Coronary artery (tissue), 2 donors: ENCODE results near the gene ASB2.

Experiments
- DNase-seq: peaks from one replicate; pipeline ENCODE4 v3.0.0-alpha.2; 2017; ENCODE audit warnings: low spot score
- H3K27ac ChIP-seq, 2 donors: fragments of 200-600 bp; sonication (generic); one replicate each; pipeline ENCODE4 v1.5.1; 2016 to 2019
- H3K4me3 ChIP-seq: fragments of 200-600 bp; sonication (generic); 2 replicates; pipeline ENCODE4 v1.5.1; 2016; ENCODE audit warnings: mild to moderate bottlenecking, moderate library complexity
- CTCF ChIP-seq: fragments of 200-600 bp; sonication (generic); IDR thresholded peaks from one replicate; pipeline ENCODE4 v1.5.1; 2019; ENCODE audit warnings: antibody characterized with exemption

The ASB2 gene

DNA sequence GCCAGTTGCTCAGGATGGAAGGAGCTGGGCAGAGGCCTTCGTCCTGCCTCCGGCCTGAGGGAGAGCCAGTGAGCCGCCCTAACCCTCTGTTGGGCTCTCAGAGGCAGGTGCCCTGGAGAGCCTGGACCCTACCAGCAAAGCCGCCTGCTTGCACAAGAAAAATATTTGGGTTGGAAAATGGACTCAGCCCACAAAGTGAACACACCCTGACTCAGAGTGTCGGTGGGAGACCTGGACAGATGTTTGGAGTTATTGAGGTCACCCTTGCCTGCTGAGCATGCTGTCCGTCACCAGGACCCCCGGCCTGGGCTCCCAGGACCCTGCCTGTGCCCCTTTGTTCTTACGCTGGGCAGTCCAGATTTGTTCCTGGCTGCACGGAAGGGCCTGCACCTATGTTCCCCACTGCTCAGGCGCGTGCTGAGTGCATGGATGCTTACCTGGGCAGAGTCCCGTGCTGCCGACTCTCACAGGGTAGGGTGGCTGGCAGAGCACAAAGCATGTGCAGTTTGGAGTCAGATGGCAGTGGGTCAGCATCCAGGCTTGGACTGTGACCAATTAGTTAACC is 26.8 kb downstream of the ASB2 start:
- no peak for TF ChIP-seq CTCF
- Histone ChIP-seq H3K4me3 (no peak overlapping the region), H3K27ac (no peak overlapping the region)
- DNase-seq = no peak

GRCh38 chr14:93947282-93947681 is 29.1 kb downstream of the ASB2 start:
- DNase-seq = no peak
- TF ChIP-seq CTCF = no peak
- H3K4me3 ChIP-seq = no peak overlapping the region
- H3K27ac ChIP-seq = no peak overlapping the region

GRCh38 chr14:93946541-93947090 is 29.8 kb downstream of the ASB2 start:
- no peak for DNase-seq
- TF ChIP-seq CTCF = no peak
- no peak overlapping the region for H3K4me3 ChIP-seq
- no peak overlapping the region for H3K27ac ChIP-seq

GRCh38 chr14:93946104-93946503 is 30.3 kb downstream of the ASB2 start:
- Histone ChIP-seq H3K27ac (no peak overlapping the region), H3K4me3 (no peak overlapping the region)
- TF ChIP-seq CTCF = no peak
- DNase-seq = no peak

GRCh38 chr14:93945070-93945399 is 31.3 kb downstream of the ASB2 start:
- Histone ChIP-seq H3K27ac (no peak overlapping the region), H3K4me3 (no peak overlapping the region)
- no peak for TF ChIP-seq CTCF
- no peak for DNase-seq

DNA sequence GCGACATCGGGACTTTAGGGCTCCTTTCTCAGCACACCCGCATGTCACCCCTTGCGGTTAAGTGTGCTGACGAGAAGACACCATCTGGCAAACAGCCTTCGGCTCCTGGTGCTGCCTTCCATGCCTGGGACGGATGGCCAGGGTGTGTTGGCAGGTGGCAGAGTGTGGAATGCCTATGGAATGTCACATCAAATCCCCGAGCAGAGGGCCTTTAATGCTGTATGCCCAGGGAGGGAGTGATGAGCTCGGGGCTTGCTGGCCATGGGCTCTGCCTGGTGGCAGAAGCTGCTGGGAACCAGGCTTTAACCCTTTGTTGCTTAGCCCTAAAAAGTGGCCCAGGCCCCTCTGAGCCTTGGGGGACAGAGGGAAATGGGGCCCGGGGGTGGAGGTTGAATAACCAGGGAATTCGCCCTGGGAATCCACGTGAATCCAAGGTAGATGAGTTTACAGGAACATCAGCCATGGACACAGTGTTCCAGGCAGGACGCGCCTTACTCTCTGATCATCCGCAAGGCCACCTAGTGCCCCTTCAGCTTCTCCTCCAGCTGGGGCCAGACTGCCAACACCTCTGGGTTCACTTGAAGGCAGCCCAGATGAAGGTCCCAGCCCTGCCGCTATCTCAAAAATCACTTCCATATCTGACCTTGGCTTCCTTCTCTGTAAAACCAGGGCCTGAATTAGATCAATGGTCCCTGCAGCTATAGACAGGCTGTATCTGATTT is 31.9 kb downstream of the ASB2 start:
- no peak for DNase-seq
- Histone ChIP-seq H3K4me3 (no peak overlapping the region), H3K27ac (no peak overlapping the region)
- no peak for TF ChIP-seq CTCF

DNA sequence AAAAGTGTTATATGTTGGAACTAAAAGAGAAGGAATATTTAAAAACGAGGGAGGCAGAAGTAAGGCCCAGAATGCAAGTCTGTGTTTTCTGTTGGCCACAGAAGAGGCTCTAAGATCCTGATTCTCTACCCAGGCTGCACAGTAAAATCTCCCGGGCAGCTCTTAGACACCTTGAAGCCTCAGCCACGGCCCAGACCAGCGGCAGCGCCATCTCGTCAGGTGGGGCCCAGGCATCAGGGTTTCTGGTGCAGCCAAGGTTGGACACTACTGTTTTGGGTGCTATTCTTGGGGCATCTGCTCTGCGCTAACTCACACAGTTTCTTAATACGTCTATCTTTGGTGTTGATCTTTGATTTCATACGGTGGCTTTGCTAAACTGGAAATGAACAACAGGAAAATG is 32.4 kb downstream of the ASB2 start:
- no peak for TF ChIP-seq CTCF
- DNase-seq = no peak
- Histone ChIP-seq H3K27ac (no peak overlapping the region), H3K4me3 (no peak overlapping the region)
